IPS-20b (cell line): ENCODE data around the gene COL1A2.

Experiments used
- H3K27ac ChIP-seq: one replicate; pipeline ENCODE4 v1.5.1; 2013; ENCODE audit warnings: low read length
- H3K27me3 ChIP-seq: 2 replicates; pipeline ENCODE4 v1.6.1; 2013; ENCODE audit warnings: mild to moderate bottlenecking, low read length, inconsistent platforms; ENCODE audit not compliant: insufficient read depth
- H3K36me3 ChIP-seq: 2 replicates; pipeline ENCODE4 v1.6.1; 2013; ENCODE audit warnings: low read depth, mild to moderate bottlenecking, inconsistent platforms, low read length, moderate library complexity; ENCODE audit not compliant: insufficient read depth
- H3K4me1 ChIP-seq: 2 replicates; pipeline ENCODE4 v1.6.1; 2013; ENCODE audit warnings: mild to moderate bottlenecking, control low read depth, inconsistent platforms, low read length, moderate library complexity; ENCODE audit not compliant: insufficient read depth
- H3K4me3 ChIP-seq: 2 replicates; pipeline ENCODE4 v1.5.1; 2013; ENCODE audit warnings: mild to moderate bottlenecking, low read length, inconsistent platforms
- H3K9ac ChIP-seq: 2 replicates; pipeline ENCODE4 v1.6.1; 2013; ENCODE audit warnings: low read depth, mild to moderate bottlenecking, inconsistent platforms, low read length, moderate library complexity
- H3K9me3 ChIP-seq: 2 replicates; pipeline ENCODE4 v1.6.1; 2013; ENCODE audit warnings: mild to moderate bottlenecking, low read depth, low read length, inconsistent platforms; ENCODE audit not compliant: insufficient read depth

The COL1A2 gene

GRCh38 chr7:94458041-94458440 lies 63.3 kb downstream of the COL1A2 start:
- no peaks in the 10 kb centered on the region for H3K27me3 ChIP-seq
- H3K4me3 ChIP-seq = no peak overlapping the region
- H3K36me3 ChIP-seq = no peaks in the 10 kb centered on the region
- no peaks in the 10 kb centered on the region for H3K9me3 ChIP-seq
- H3K9ac ChIP-seq = no peak overlapping the region
- no peak overlapping the region for H3K27ac ChIP-seq
- no peaks in the 10 kb centered on the region for H3K4me1 ChIP-seq

DNA sequence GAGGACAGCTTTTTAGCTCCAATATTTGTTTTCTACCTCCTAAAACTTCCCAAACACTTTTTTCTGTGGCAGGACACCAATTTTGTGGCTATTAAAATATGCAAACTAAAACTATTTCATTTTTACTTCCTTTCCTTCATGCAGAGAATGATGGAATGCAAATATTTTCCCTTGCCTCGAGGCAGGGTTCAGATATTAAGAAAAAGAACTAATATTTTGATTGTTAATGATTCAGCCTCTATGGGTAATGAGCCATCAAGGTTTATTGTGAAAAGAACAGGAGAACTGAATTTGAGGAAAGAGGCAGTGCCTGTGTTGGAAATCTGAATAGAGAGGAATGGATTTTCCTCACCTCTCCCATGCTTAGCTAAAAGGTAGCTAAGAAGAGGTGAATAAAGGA lies 71.8 kb downstream of the COL1A2 start:
- Histone ChIP-seq H3K4me3 (no peak overlapping the region), H3K36me3 (no peaks in the 10 kb centered on the region), H3K9ac (no peak overlapping the region), H3K9me3 (no peaks in the 10 kb centered on the region), H3K27me3 (no peaks in the 10 kb centered on the region), H3K4me1 (no peaks in the 10 kb centered on the region), H3K27ac (no peak overlapping the region)

- no peaks in the 10 kb centered on the region for H3K27me3 ChIP-seq
- no peak overlapping the region for H3K9ac ChIP-seq
- no peaks in the 10 kb centered on the region for H3K36me3 ChIP-seq
- H3K4me3 ChIP-seq = no peak overlapping the region
- H3K27ac ChIP-seq = no peak overlapping the region
- no peaks in the 10 kb centered on the region for H3K4me1 ChIP-seq
- H3K9me3 ChIP-seq = no peaks in the 10 kb centered on the region
These were observed 76.9 kb downstream of the COL1A2 start for GRCh38 chr7:94471604-94472003.

- Histone ChIP-seq H3K4me3 (no peak overlapping the region), H3K27me3 (no peaks in the 10 kb centered on the region), H3K9me3 (no peaks in the 10 kb centered on the region), H3K9ac (no peak overlapping the region), H3K4me1 (no peaks in the 10 kb centered on the region), H3K36me3 (no peaks in the 10 kb centered on the region), H3K27ac (no peak overlapping the region)
These were observed 77.9 kb downstream of the COL1A2 start for GRCh38 chr7:94472608-94473007.

DNA sequence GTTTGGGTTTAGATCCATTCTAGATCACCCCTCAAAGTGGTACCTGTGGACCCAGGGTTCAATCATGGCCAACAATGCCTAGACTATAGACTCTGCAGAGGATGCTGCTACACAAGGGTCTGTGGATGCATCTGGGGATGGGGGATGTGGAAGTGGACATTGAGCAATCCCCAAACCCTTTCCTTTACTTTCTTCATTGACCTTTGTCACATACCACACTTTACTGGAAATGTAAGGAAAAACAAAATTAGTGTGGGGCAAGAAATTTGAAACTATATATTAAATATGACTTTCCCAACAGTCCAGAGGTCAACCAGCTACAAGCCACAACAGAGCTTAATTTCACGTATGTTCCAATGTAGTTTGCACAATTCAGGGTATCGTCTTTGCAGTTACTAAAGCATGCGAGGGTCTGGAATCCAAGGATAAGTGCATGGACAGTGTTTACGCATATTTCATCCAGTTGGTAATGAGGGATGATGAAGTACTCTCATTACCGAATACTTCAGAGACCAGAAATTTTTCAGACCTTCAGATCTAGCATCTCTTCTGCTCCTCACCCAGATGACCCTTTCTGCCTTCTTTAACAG lies 81.7 kb downstream of the COL1A2 start:
- no peaks in the 10 kb centered on the region for H3K27me3 ChIP-seq
- no peak overlapping the region for H3K4me3 ChIP-seq
- H3K4me1 ChIP-seq = no peaks in the 10 kb centered on the region
- H3K27ac ChIP-seq = no peak overlapping the region
- H3K36me3 ChIP-seq = no peaks in the 10 kb centered on the region
- H3K9me3 ChIP-seq = no peaks in the 10 kb centered on the region
- H3K9ac ChIP-seq = no peak overlapping the region

- H3K36me3 ChIP-seq = no peaks in the 10 kb centered on the region
- H3K4me3 ChIP-seq = no peak overlapping the region
- no peak overlapping the region for H3K9ac ChIP-seq
- H3K27ac ChIP-seq = no peak overlapping the region
- H3K27me3 ChIP-seq = no peaks in the 10 kb centered on the region
- no peaks in the 10 kb centered on the region for H3K9me3 ChIP-seq
- no peaks in the 10 kb centered on the region for H3K4me1 ChIP-seq
These were observed 83.2 kb downstream of the COL1A2 start for GRCh38 chr7:94477878-94478277.

GRCh38 chr7:94478648-94479214 lies 84.0 kb downstream of the COL1A2 start:
- no peaks in the 10 kb centered on the region for H3K4me1 ChIP-seq
- H3K9ac ChIP-seq = no peak overlapping the region
- H3K36me3 ChIP-seq = no peaks in the 10 kb centered on the region
- no peaks in the 10 kb centered on the region for H3K9me3 ChIP-seq
- no peaks in the 10 kb centered on the region for H3K27me3 ChIP-seq
- no peak overlapping the region for H3K27ac ChIP-seq
- no peak overlapping the region for H3K4me3 ChIP-seq
